ENCODE data around the gene PDE12.
A peak's percentile ranks its signal among the peaks of the same experiment; 100 is the strongest.

GRCh38 chr3:57597127-57597923 lies 41.3 kb downstream of the PDE12 start, which contains the start of gene ARF4:
- TF ChIP-seq POLR2AphosphoS5 (IDR thresholded peaks at IDR 0.05) (peak; percentile 96 to 99 (median 99)), EP300 (IDR thresholded peaks at IDR 0.05) (no peak)
